ENCODE data around the gene ALKBH3.

ALKBH3 gene

GRCh38 chr11:43923406-43924111 is 42.9 kb downstream of the ALKBH3 start:
- no peak for DNase-seq

GRCh38 chr11:43924112-43924855 is 43.7 kb downstream of the ALKBH3 start:
- no peak for DNase-seq

- DNase-seq: no peak
Measured at GRCh38 chr11:43925063-43925931, 44.7 kb downstream of the ALKBH3 start.

GRCh38 chr11:43925932-43926505 is 45.4 kb downstream of the ALKBH3 start:
- DNase-seq: no peak

GRCh38 chr11:43927070-43927469 is 46.4 kb downstream of the ALKBH3 start:
- DNase-seq: no peak

GRCh38 chr11:43927925-43928707 is 47.5 kb downstream of the ALKBH3 start:
- no peak for DNase-seq

GRCh38 chr11:43928721-43929120 is 48.1 kb downstream of the ALKBH3 start:
- no peak for DNase-seq

GRCh38 chr11:43930868-43931716 is 50.5 kb downstream of the ALKBH3 start:
- no peak for DNase-seq

GRCh38 chr11:43931717-43932039 is 51.0 kb downstream of the ALKBH3 start:
- no peak for DNase-seq

GRCh38 chr11:43933226-43933607 is 52.6 kb downstream of the ALKBH3 start:
- no peak for DNase-seq

GRCh38 chr11:43933608-43934551 is 53.2 kb downstream of the ALKBH3 start:
- no peak for DNase-seq

GRCh38 chr11:43934601-43935423 is 54.2 kb downstream of the ALKBH3 start:
- DNase-seq: no peak

- no peak for DNase-seq
Measured at GRCh38 chr11:43935424-43935979, 54.9 kb downstream of the ALKBH3 start.

GRCh38 chr11:43936076-43936475 is 55.4 kb downstream of the ALKBH3 start:
- no peak for DNase-seq

- DNase-seq: no peak
Measured at GRCh38 chr11:43937434-43938411, 57.1 kb downstream of the ALKBH3 start.

- no peak for DNase-seq
Measured at GRCh38 chr11:43941257-43941994, 60.8 kb downstream of the ALKBH3 start.
